HL-60 (cell line): ENCODE results near the gene TREH.

Experiments used
- DNase-seq, 2 experiments: peaks; one replicate each; pipeline ENCODE4 v3.0.0-alpha.2; 2010 to 2020; ENCODE audit warnings: low read depth in 1 of 2, low spot score in 1 of 2
- H3K27ac ChIP-seq: fragments of 250-450 bp; sonication (Bioruptor Pico); replicated peaks from 2 replicates; pipeline ENCODE4 v1.5.1; 2020; ENCODE audit warnings: mild to moderate bottlenecking, moderate library complexity
- H3K27me3 ChIP-seq: fragments of 250-450 bp; sonication (Bioruptor Pico); 2 replicates; pipeline ENCODE4 v1.5.1; 2021; ENCODE audit warnings: mild to moderate bottlenecking, moderate library complexity; ENCODE audit not compliant: insufficient read depth, poor library complexity, severe bottlenecking
- H3K4me3 ChIP-seq: replicated peaks from 2 replicates; pipeline ENCODE4 v1.5.1; 2011; ENCODE audit warnings: mild to moderate bottlenecking, control low read depth, low read length; ENCODE audit not compliant: insufficient read depth
- GABPA ChIP-seq: IDR thresholded peaks from 2 replicates; pipeline ENCODE4 v1.6.1; 2012; ENCODE audit warnings: low read depth
- POLR2AphosphoS5 ChIP-seq: IDR thresholded peaks from 2 replicates; pipeline ENCODE4 v1.6.1; 2012; ENCODE audit warnings: low read depth
- SPI1 ChIP-seq: IDR thresholded peaks from 2 replicates; pipeline ENCODE4 v1.6.1; 2012; ENCODE audit warnings: low read depth, mild to moderate bottlenecking, borderline replicate concordance
- TF ChIP-seq, protein P1 (sequence below): IDR thresholded peaks from 2 replicates; pipeline ENCODE4 v1.6.1; 2012; ENCODE audit warnings: low read depth; ENCODE audit not compliant: insufficient replicate concordance
- TF ChIP-seq, protein P2 (sequence below): IDR thresholded peaks from one replicate; pipeline ENCODE4 v1.5.1; 2011; ENCODE audit warnings: low read length, control low read depth, inconsistent platforms; ENCODE audit not compliant: insufficient read depth

Gene TREH

DNA sequence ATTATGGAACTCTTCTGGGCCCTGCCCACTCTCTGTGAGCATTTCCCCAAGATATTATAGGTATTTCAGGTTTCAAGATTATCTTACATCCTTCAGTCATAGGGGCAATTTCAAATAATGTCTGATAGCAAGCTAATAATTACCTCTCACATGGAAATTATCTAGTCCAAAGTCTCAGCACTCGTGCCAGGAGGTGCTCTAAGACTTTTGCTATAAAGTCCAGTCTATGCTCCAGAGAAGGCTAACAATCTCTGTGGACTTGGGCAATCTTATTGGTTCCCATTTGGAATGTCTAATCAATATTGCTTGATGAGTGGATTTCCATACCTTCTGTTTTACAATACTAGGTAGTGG is 5.4 kb downstream of the TREH start:
- TF ChIP-seq POLR2AphosphoS5 (no peak), SPI1 (no peak), GABPA (no peak)
- TF ChIP-seq, protein P1, sequence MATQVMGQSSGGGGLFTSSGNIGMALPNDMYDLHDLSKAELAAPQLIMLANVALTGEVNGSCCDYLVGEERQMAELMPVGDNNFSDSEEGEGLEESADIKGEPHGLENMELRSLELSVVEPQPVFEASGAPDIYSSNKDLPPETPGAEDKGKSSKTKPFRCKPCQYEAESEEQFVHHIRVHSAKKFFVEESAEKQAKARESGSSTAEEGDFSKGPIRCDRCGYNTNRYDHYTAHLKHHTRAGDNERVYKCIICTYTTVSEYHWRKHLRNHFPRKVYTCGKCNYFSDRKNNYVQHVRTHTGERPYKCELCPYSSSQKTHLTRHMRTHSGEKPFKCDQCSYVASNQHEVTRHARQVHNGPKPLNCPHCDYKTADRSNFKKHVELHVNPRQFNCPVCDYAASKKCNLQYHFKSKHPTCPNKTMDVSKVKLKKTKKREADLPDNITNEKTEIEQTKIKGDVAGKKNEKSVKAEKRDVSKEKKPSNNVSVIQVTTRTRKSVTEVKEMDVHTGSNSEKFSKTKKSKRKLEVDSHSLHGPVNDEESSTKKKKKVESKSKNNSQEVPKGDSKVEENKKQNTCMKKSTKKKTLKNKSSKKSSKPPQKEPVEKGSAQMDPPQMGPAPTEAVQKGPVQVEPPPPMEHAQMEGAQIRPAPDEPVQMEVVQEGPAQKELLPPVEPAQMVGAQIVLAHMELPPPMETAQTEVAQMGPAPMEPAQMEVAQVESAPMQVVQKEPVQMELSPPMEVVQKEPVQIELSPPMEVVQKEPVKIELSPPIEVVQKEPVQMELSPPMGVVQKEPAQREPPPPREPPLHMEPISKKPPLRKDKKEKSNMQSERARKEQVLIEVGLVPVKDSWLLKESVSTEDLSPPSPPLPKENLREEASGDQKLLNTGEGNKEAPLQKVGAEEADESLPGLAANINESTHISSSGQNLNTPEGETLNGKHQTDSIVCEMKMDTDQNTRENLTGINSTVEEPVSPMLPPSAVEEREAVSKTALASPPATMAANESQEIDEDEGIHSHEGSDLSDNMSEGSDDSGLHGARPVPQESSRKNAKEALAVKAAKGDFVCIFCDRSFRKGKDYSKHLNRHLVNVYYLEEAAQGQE = no peak
- TF ChIP-seq, protein P2, sequence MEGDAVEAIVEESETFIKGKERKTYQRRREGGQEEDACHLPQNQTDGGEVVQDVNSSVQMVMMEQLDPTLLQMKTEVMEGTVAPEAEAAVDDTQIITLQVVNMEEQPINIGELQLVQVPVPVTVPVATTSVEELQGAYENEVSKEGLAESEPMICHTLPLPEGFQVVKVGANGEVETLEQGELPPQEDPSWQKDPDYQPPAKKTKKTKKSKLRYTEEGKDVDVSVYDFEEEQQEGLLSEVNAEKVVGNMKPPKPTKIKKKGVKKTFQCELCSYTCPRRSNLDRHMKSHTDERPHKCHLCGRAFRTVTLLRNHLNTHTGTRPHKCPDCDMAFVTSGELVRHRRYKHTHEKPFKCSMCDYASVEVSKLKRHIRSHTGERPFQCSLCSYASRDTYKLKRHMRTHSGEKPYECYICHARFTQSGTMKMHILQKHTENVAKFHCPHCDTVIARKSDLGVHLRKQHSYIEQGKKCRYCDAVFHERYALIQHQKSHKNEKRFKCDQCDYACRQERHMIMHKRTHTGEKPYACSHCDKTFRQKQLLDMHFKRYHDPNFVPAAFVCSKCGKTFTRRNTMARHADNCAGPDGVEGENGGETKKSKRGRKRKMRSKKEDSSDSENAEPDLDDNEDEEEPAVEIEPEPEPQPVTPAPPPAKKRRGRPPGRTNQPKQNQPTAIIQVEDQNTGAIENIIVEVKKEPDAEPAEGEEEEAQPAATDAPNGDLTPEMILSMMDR = no peak
- no peak overlapping the region for H3K27ac ChIP-seq
- H3K4me3 ChIP-seq = no peak overlapping the region
- peaks cover 7% of the 10 kb centered on the region for H3K27me3 ChIP-seq
- DNase-seq = no peak

DNA sequence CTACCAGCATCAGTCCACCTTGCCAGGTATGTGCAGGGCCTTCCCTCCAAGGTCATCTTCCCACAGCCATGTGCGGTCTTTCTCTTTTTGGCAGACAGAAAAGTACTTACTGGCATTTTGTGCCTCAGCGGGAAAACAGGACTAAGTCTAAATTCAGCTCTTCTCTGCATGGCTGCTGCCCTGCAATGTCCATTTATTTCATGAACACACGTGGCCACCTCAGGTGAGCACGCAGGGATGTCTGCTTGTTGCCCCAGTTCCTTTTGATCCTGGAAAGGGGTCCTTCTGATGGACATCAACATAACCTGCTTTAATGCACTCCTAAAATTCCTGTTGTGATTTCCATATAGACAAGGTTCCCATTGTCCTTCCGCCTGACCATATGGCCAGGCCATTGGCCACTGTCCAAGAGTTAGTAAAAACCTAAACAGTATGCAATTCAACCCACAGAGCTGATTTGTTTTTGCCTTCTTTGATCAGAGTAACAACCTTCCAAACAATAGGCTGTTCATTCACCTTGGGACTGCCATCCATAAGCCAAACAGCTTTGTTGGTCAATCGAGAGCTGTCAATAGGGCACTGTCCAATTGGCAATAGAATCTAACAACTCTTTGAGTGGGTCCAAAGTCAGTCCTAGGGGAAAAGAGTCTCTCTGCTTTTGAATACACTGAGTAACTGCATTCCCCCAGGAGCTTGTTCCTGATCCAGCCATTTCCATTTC is 5.9 kb downstream of the TREH start:
- no peak overlapping the region for H3K27ac ChIP-seq
- DNase-seq = no peak
- no peak overlapping the region for H3K4me3 ChIP-seq
- no peak for TF ChIP-seq SPI1
- TF ChIP-seq, protein P2 = no peak
- no peak for TF ChIP-seq POLR2AphosphoS5
- TF ChIP-seq GABPA = no peak
- TF ChIP-seq, protein P1 = no peak
- H3K27me3 ChIP-seq = peaks cover 7% of the 10 kb centered on the region

DNA sequence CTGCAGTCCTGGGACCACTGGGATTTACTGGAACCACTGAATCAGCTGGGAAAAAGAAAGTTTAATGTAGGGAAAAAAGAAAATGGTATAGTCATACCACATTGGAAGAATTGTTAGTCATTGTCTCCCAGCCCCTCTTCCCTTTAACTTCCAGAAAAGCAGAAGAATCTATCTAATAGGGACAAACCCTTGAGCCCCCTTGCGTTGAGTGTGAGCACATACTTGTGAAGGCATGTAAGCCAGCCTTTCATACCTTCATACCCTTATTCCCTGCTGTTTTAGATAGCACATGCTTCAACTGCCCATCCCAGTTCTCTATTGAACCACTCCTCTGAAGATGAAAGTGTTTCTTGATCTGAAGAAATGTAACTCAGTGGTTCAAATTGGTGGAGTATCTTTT is 6.6 kb downstream of the TREH start:
- Histone ChIP-seq H3K27me3 (peaks cover 7% of the 10 kb centered on the region), H3K27ac (no peak overlapping the region), H3K4me3 (no peak overlapping the region)
- TF ChIP-seq, protein P2 = no peak
- no peak for DNase-seq

DNA sequence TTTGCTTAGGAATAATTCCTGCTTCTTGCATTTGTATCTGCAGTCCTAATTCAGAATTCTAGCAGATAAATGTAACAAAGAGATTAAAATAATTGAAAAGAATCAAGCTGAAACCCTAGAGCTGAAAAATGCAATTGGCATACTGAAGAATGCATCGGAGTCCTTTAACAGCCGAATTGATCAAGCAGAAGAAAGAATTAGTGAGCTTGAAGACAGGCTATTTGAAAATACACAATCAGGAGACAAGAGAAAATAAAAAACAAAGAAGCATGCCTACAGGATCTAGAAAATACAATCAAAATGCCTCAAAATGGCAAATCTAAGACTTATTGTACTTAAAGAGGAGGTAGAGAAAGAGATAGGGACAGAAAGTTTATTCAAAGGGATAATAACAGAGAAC is 8.2 kb downstream of the TREH start:
- no peak overlapping the region for H3K27ac ChIP-seq
- no peak overlapping the region for H3K4me3 ChIP-seq
- peaks cover 7% of the 10 kb centered on the region for H3K27me3 ChIP-seq
- DNase-seq = no peak
- TF ChIP-seq, protein P1 = no peak
- no peak for TF ChIP-seq POLR2AphosphoS5
- TF ChIP-seq, protein P2 = no peak
- no peak for TF ChIP-seq GABPA
- no peak for TF ChIP-seq SPI1
